ENCODE results near the gene GLO1.

DNA sequence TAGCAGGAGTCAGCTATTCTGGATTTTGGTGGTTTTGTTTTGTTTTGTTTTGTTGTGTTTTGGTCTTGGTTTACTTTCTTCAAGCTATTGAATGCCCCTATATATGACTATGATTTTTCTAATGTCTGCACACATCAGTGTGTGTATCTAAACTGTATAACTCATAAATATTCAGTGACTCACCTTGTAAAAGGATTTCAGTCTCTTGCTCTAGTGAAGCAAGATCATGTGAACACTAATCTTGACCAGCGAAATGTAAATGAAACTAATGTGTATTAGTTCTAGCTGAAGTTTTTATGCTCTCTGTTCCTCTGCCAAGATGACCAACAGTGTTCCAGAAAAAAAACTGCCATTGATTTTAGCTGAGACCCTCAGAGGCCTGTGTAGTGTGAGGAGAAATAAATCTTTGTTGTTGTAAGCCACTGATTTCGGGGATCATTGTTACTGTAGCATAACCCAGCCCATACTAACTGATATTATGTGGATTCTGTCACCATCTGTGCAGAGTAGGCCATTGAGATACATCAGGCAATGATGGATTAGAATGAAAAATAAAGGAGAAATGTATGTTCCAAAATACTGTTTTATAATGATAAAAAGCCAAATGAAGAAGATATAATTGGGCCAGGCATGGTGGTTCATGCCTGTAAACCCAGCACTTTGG, 51.7 kb downstream of the GLO1 start:
- no peak for TF ChIP-seq CTCF (conservative IDR thresholded peaks at IDR 0.05; ENCODE audit: low read depth in 2 of 2)
- TF ChIP-seq, protein P1, sequence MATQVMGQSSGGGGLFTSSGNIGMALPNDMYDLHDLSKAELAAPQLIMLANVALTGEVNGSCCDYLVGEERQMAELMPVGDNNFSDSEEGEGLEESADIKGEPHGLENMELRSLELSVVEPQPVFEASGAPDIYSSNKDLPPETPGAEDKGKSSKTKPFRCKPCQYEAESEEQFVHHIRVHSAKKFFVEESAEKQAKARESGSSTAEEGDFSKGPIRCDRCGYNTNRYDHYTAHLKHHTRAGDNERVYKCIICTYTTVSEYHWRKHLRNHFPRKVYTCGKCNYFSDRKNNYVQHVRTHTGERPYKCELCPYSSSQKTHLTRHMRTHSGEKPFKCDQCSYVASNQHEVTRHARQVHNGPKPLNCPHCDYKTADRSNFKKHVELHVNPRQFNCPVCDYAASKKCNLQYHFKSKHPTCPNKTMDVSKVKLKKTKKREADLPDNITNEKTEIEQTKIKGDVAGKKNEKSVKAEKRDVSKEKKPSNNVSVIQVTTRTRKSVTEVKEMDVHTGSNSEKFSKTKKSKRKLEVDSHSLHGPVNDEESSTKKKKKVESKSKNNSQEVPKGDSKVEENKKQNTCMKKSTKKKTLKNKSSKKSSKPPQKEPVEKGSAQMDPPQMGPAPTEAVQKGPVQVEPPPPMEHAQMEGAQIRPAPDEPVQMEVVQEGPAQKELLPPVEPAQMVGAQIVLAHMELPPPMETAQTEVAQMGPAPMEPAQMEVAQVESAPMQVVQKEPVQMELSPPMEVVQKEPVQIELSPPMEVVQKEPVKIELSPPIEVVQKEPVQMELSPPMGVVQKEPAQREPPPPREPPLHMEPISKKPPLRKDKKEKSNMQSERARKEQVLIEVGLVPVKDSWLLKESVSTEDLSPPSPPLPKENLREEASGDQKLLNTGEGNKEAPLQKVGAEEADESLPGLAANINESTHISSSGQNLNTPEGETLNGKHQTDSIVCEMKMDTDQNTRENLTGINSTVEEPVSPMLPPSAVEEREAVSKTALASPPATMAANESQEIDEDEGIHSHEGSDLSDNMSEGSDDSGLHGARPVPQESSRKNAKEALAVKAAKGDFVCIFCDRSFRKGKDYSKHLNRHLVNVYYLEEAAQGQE (IDR thresholded peaks at IDR 0.05; ENCODE audit: unreplicated experiment): no peak
- TF ChIP-seq EZH2phosphoT487 (IDR thresholded peaks at IDR 0.05; ENCODE audit: unreplicated experiment): no peak

Measured in GM23338 (cell line).